ENCODE data around the gene HOXC10.
A peak's percentile ranks its signal among the peaks of the same experiment; 100 is the strongest.

Gene HOXC10

DNA sequence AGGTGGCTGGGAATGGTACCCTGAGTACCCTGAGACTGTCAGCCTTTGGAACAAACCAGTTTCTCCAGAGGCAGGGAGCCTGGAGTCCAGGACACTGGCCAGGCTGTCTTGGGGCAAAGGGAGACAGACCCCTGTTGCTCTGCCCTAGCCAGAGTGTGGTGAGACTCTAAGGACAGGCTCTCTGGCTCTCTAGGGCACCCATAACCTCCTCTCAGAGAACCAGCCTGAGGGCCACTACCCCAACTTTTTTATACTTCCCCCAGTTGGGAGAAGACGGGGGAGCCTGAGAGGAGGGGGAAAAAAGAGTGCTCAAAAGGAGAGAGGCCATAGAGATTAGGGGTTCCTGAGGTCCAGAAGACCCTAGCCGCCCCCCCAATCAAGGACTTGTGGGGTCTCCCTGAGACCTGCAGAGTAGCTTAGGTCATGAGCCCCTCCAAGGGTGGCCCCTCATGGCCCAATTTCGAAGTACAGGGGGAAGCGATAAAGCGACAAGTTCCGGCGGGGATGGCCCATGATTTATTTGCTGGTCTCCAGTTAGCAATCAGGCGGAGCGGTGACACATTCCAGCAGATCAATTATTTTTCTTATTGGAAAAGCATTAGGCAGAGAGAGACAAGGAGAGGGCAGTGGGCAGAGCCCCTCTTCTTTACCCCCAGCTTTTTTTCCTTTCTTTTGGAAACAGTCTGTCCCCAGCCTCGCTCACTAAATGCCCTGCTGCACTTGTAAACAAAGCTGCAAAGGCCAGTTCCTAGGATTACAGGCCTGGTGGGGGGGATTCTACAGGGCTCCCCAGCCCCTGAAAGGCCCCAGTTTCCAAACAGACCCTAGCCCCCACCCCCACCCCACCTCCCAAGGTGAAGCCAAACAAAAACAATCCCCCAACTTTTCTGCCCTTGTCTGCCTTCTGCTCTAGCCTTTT is 25.4 kb downstream of the HOXC10 start:
- Histone ChIP-seq H3K4me2 (ENCODE audit: low read depth, low read length, poor library complexity, severe bottlenecking) (peak overlapping the region; percentile 86), H3K36me3 (ENCODE audit: insufficient read depth, low read length) (no peaks in the 10 kb centered on the region), H3K9ac (ENCODE audit: low read depth, low read length, poor library complexity, severe bottlenecking) (peak overlapping the region; percentile 61), H3K4me3 (ENCODE audit: low read length, poor library complexity, severe bottlenecking) (no peak overlapping the region), H3K9me3 (ENCODE audit: insufficient read depth, low read depth, low read length) (no peaks in the 10 kb centered on the region), H3K9me2 (replicated peaks; ENCODE audit: low read depth, low read length) (no peaks in the 10 kb centered on the region), H3K27me3 (ENCODE audit: insufficient read depth, low read length, poor library complexity, severe bottlenecking) (no peaks in the 10 kb centered on the region), H3F3A (ENCODE audit: low read depth) (no peaks in the 10 kb centered on the region), H3K4me1 (ENCODE audit: insufficient read depth, low read length, poor library complexity, severe bottlenecking) (peaks cover 48% of the 10 kb centered on the region), H2AFZ (ENCODE audit: low read length) (no peak overlapping the region), H4K20me1 (ENCODE audit: insufficient read depth, low read length, poor library complexity, severe bottlenecking) (no peaks in the 10 kb centered on the region), H3K79me2 (ENCODE audit: insufficient read depth, low read length) (no peaks in the 10 kb centered on the region)
- TF ChIP-seq, protein P1, sequence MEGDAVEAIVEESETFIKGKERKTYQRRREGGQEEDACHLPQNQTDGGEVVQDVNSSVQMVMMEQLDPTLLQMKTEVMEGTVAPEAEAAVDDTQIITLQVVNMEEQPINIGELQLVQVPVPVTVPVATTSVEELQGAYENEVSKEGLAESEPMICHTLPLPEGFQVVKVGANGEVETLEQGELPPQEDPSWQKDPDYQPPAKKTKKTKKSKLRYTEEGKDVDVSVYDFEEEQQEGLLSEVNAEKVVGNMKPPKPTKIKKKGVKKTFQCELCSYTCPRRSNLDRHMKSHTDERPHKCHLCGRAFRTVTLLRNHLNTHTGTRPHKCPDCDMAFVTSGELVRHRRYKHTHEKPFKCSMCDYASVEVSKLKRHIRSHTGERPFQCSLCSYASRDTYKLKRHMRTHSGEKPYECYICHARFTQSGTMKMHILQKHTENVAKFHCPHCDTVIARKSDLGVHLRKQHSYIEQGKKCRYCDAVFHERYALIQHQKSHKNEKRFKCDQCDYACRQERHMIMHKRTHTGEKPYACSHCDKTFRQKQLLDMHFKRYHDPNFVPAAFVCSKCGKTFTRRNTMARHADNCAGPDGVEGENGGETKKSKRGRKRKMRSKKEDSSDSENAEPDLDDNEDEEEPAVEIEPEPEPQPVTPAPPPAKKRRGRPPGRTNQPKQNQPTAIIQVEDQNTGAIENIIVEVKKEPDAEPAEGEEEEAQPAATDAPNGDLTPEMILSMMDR (conservative IDR thresholded peaks at IDR 0.05; ENCODE audit: low read length) = no peak
- TF ChIP-seq EZH2phosphoT487 (IDR thresholded peaks at IDR 0.05; ENCODE audit: borderline replicate concordance) = no peak

DNA sequence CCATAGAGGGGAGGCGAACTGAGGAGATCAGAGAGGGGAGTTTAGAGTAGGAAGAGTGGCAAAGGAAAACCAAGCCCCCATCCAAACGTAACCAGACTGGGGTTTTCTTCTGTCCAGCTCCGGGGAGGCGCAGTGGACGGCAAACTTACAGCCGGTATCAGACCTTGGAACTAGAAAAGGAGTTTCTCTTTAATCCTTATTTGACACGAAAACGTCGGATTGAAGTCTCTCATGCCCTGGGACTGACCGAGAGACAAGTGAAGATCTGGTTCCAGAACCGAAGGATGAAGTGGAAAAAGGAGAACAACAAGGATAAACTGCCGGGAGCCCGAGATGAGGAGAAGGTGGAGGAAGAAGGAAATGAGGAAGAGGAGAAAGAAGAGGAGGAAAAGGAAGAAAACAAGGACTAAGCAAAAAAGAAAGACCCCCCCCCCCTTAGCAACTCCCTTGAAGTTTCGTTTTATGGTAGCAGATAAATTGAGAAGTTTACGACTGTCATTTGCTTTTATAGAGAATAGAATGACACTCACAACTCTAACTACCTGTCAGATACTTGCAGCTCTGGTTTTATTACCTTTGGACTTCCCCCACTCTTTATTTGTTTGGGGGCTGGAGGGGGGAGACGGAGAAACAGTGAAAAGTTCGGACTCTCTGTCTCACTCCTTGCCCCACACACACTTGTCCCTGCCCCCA is 26.2 kb downstream of the HOXC10 start:
- no peaks in the 10 kb centered on the region for H3K36me3 ChIP-seq (ENCODE audit: insufficient read depth, low read length)
- peak overlapping the region; percentile 61 for H3K9ac ChIP-seq (ENCODE audit: low read depth, low read length, poor library complexity, severe bottlenecking)
- H3K27me3 ChIP-seq (ENCODE audit: insufficient read depth, low read length, poor library complexity, severe bottlenecking) = no peaks in the 10 kb centered on the region
- no peaks in the 10 kb centered on the region for H3K9me2 ChIP-seq (replicated peaks; ENCODE audit: low read depth, low read length)
- peak overlapping the region; percentile 61 for H3K4me3 ChIP-seq (ENCODE audit: low read length, poor library complexity, severe bottlenecking)
- no peaks in the 10 kb centered on the region for H3K9me3 ChIP-seq (ENCODE audit: insufficient read depth, low read depth, low read length)
- no peaks in the 10 kb centered on the region for H4K20me1 ChIP-seq (ENCODE audit: insufficient read depth, low read length, poor library complexity, severe bottlenecking)
- H2AFZ ChIP-seq (ENCODE audit: low read length) = peak overlapping the region; percentile 32; the same call in 1 of the 2 replicates
- H3K4me1 ChIP-seq (ENCODE audit: insufficient read depth, low read length, poor library complexity, severe bottlenecking) = peaks cover 55% of the 10 kb centered on the region
- TF ChIP-seq EZH2phosphoT487 (IDR thresholded peaks at IDR 0.05; ENCODE audit: borderline replicate concordance) = no peak
- TF ChIP-seq, protein P1 (conservative IDR thresholded peaks at IDR 0.05; ENCODE audit: low read length) = no peak
- no peaks in the 10 kb centered on the region for H3F3A ChIP-seq (ENCODE audit: low read depth)
- peak overlapping the region; percentile 86 for H3K4me2 ChIP-seq (ENCODE audit: low read depth, low read length, poor library complexity, severe bottlenecking)
- H3K79me2 ChIP-seq (ENCODE audit: insufficient read depth, low read length) = 0 out of 2 replicates have a peak, but pooled peaks cover 4% of the 10 kb centered on the region

DNA sequence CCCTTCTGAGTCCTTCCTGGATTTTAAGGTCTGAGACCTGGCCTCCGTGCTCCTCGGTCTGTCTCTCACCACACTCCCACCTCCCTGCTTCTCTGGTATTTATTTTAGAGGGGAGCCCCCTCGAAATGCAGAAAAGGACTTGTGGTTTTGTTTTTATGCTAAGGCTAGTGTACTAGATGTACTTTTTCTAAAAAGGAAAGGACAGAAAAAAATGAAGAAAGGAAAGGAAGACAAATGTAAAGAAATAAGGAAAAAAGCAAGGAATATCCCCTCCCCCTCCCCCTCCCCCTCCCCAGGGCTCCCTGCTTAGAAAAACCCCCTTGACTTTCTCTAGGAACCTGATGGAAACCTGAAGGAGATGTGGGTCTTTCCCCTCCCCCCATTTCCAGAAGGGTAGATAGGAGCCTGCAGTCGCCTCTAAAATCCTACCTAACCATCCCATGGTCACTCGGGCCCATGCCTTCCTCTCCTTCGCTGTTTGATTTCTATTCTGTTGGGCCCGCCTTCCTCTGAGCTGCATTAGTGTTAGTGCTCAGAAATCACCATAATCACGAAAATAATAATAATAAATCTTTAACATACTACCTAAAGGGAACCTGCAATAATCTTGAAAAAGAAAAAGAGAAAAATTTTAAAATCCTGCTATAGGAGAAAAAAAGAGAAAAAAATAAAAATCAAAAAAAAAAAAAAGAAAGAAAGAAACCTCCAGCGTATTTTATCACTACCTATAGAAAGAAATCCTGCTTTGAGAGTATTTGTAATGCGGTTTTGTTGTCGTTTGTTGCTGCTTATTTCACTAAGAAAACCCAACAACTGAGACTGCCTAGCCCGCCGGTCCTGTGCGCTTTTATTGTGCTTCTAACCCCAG is 27.0 kb downstream of the HOXC10 start:
- TF ChIP-seq EZH2phosphoT487 (IDR thresholded peaks at IDR 0.05; ENCODE audit: borderline replicate concordance) = no peak
- TF ChIP-seq, protein P1 (conservative IDR thresholded peaks at IDR 0.05; ENCODE audit: low read length) = no peak
- H3K79me2 ChIP-seq (ENCODE audit: insufficient read depth, low read length) = 0 out of 2 replicates have a peak, but pooled peaks cover 6% of the 10 kb centered on the region
- H3K4me3 ChIP-seq (ENCODE audit: low read length, poor library complexity, severe bottlenecking) = peak overlapping the region; percentile 61
- H3F3A ChIP-seq (ENCODE audit: low read depth) = peaks cover 3% of the 10 kb centered on the region
- no peaks in the 10 kb centered on the region for H3K27me3 ChIP-seq (ENCODE audit: insufficient read depth, low read length, poor library complexity, severe bottlenecking)
- H3K9me3 ChIP-seq (ENCODE audit: insufficient read depth, low read depth, low read length) = no peaks in the 10 kb centered on the region
- peak overlapping the region; percentile 86 for H3K4me2 ChIP-seq (ENCODE audit: low read depth, low read length, poor library complexity, severe bottlenecking)
- no peaks in the 10 kb centered on the region for H3K36me3 ChIP-seq (ENCODE audit: insufficient read depth, low read length)
- peak overlapping the region; percentile 61 for H3K9ac ChIP-seq (ENCODE audit: low read depth, low read length, poor library complexity, severe bottlenecking)
- H4K20me1 ChIP-seq (ENCODE audit: insufficient read depth, low read length, poor library complexity, severe bottlenecking) = no peaks in the 10 kb centered on the region
- H3K4me1 ChIP-seq (ENCODE audit: insufficient read depth, low read length, poor library complexity, severe bottlenecking) = peaks cover 55% of the 10 kb centered on the region
- H2AFZ ChIP-seq (ENCODE audit: low read length) = peak overlapping the region; percentile 32; the same call in 1 of the 2 replicates
- H3K9me2 ChIP-seq (replicated peaks; ENCODE audit: low read depth, low read length) = no peaks in the 10 kb centered on the region

Data from Loucy (cell line).